H9 (cell line): Measurements from ENCODE around the gene TELO2. TPM values are rescaled to one million over a fixed set of nuclear protein-coding genes. Genes with fewer than 3 reads are reported as not detected.

Experiments
- DNase-seq: peaks from one replicate; pipeline ENCODE4 v3.0.0-alpha.2; 2017
- H2AFZ ChIP-seq: one replicate; pipeline ENCODE4 v1.6.1; 2013; ENCODE audit warnings: mild to moderate bottlenecking, low read length, control low read depth, moderate library complexity
- H2AK5ac ChIP-seq: 2 replicates; pipeline ENCODE4 v1.6.1; 2013; ENCODE audit warnings: low read length, control low read depth, mixed read lengths; ENCODE audit not compliant: insufficient read length
- H2BK120ac ChIP-seq: one replicate; pipeline ENCODE4 v1.6.1; 2013; ENCODE audit warnings: low read depth, mild to moderate bottlenecking, low read length, control low read depth, inconsistent platforms; ENCODE audit not compliant: poor library complexity, severe bottlenecking
- H2BK12ac ChIP-seq: 2 replicates; pipeline ENCODE4 v1.6.1; 2013; ENCODE audit warnings: low read length, control low read depth, mixed read lengths, low read depth; ENCODE audit not compliant: insufficient read length
- H2BK15ac ChIP-seq: 2 replicates; pipeline ENCODE4 v1.6.1; 2013; ENCODE audit warnings: low read depth, low read length, control low read depth
- H2BK20ac ChIP-seq: one replicate; pipeline ENCODE4 v1.6.1; 2013; ENCODE audit warnings: low read depth, mild to moderate bottlenecking, low read length, control low read depth, inconsistent platforms; ENCODE audit not compliant: poor library complexity, severe bottlenecking
- H2BK5ac ChIP-seq: 2 replicates; pipeline ENCODE4 v1.6.1; 2013; ENCODE audit warnings: low read length, control low read depth, mixed read lengths; ENCODE audit not compliant: insufficient read length
- H3K14ac ChIP-seq: 2 replicates; pipeline ENCODE4 v1.6.1; 2013; ENCODE audit warnings: low read length, control low read depth; ENCODE audit not compliant: insufficient read depth
- H3K18ac ChIP-seq: 2 replicates; pipeline ENCODE4 v1.6.1; 2013; ENCODE audit warnings: low read depth, mild to moderate bottlenecking, mixed read lengths, low read length, control low read depth; ENCODE audit not compliant: insufficient read length
- H3K23ac ChIP-seq: 2 replicates; pipeline ENCODE4 v1.6.1; 2013; ENCODE audit warnings: low read length, control low read depth, mixed read lengths, low read depth; ENCODE audit not compliant: insufficient read length
- H3K23me2 ChIP-seq: 2 replicates; pipeline ENCODE4 v1.6.1; 2013; ENCODE audit warnings: low read depth, mild to moderate bottlenecking, mixed read lengths, low read length, control low read depth; ENCODE audit not compliant: insufficient read length, poor library complexity, severe bottlenecking
- H3K27ac ChIP-seq: 2 replicates; pipeline ENCODE4 v1.5.1; 2013; ENCODE audit warnings: low read length, control low read depth, mixed read lengths, low read depth; ENCODE audit not compliant: insufficient read length
- H3K27me3 ChIP-seq: 2 replicates; pipeline ENCODE4 v1.6.1; 2013; ENCODE audit warnings: low read length, control low read depth, inconsistent platforms; ENCODE audit not compliant: insufficient read depth
- H3K4ac ChIP-seq: 2 replicates; pipeline ENCODE4 v1.6.1; 2013; ENCODE audit warnings: low read depth, mild to moderate bottlenecking, control low read depth, inconsistent platforms, low read length, moderate library complexity
- H3K4me1 ChIP-seq: 2 replicates; pipeline ENCODE4 v1.6.1; 2013; ENCODE audit warnings: low read length, control low read depth, inconsistent platforms; ENCODE audit not compliant: insufficient read depth
- H3K4me2 ChIP-seq: 2 replicates; pipeline ENCODE4 v1.6.1; 2013; ENCODE audit warnings: low read length, control low read depth, mixed read lengths; ENCODE audit not compliant: insufficient read length, insufficient read depth
- H3K56ac ChIP-seq: 2 replicates; pipeline ENCODE4 v1.6.1; 2013; ENCODE audit warnings: low read depth, mild to moderate bottlenecking, mixed read lengths, low read length, control low read depth; ENCODE audit not compliant: insufficient read length
- H3K79me1 ChIP-seq: 2 replicates; pipeline ENCODE4 v1.6.1; 2013; ENCODE audit warnings: low read depth, mild to moderate bottlenecking, moderate library complexity, low read length, control low read depth, inconsistent platforms; ENCODE audit not compliant: insufficient read depth, poor library complexity, severe bottlenecking
- H3K79me2 ChIP-seq: 2 replicates; pipeline ENCODE4 v1.6.1; 2013; ENCODE audit warnings: low read length, control low read depth, inconsistent platforms; ENCODE audit not compliant: insufficient read depth
- H3K9ac ChIP-seq: 2 replicates; pipeline ENCODE4 v1.6.1; 2013; ENCODE audit warnings: low read length, control low read depth, mixed read lengths; ENCODE audit not compliant: insufficient read length; ENCODE audit errors: extremely low read depth
- H3K9me3 ChIP-seq: one replicate; pipeline ENCODE4 v1.6.1; 2013; ENCODE audit warnings: low read depth, low read length, inconsistent platforms; ENCODE audit not compliant: control insufficient read depth
- H3T11ph ChIP-seq: one replicate; pipeline ENCODE4 v1.6.1; 2013; ENCODE audit warnings: mild to moderate bottlenecking, low read length, control low read depth, inconsistent platforms
- H4K20me1 ChIP-seq: one replicate; pipeline ENCODE4 v1.6.1; 2013; ENCODE audit not compliant: control insufficient read depth, insufficient read length, insufficient read depth
- H4K5ac ChIP-seq: 2 replicates; pipeline ENCODE4 v1.6.1; 2013; ENCODE audit warnings: low read depth, mild to moderate bottlenecking, mixed read lengths, low read length, control low read depth; ENCODE audit not compliant: insufficient read length
- H4K8ac ChIP-seq: replicated peaks from 2 replicates; pipeline ENCODE4 v1.6.1; 2013; ENCODE audit warnings: low read length, control low read depth, mixed read lengths, low read depth; ENCODE audit not compliant: insufficient read length
- H4K91ac ChIP-seq: 2 replicates; pipeline ENCODE4 v1.6.1; 2013; ENCODE audit warnings: low read depth, mild to moderate bottlenecking, moderate library complexity, mixed read lengths, low read length, control low read depth; ENCODE audit not compliant: insufficient read length
- H3K27ac Mint-ChIP-seq, 3 experiments: 2 replicates in 2 of 3; 3 replicates in 1 of 3; pipeline ENCODE4 v1.8.0; 2020 to 2021; ENCODE audit warnings: mixed read lengths in 3 of 3, mild to moderate bottlenecking in 1 of 3, moderate library complexity in 1 of 3
- H3K27me3 Mint-ChIP-seq: 2 replicates; pipeline ENCODE4 v1.8.0; 2021; ENCODE audit warnings: low read depth, mild to moderate bottlenecking, moderate library complexity, mixed read lengths
- H3K36me3 Mint-ChIP-seq, 3 experiments: 2 replicates in 2 of 3; 3 replicates in 1 of 3; pipeline ENCODE4 v1.8.0; 2020 to 2021; ENCODE audit warnings: low read depth in 3 of 3, mixed read lengths in 3 of 3; ENCODE audit not compliant: insufficient read depth in 1 of 3
- H3K4me1 Mint-ChIP-seq, 2 experiments: 2 replicates each; pipeline ENCODE4 v1.8.0; 2020; ENCODE audit warnings: mixed read lengths in 2 of 2
- H3K4me3 Mint-ChIP-seq, 2 experiments: 2 replicates in 1 of 2; 3 replicates in 1 of 2; pipeline ENCODE4 v1.8.0; 2020 to 2021; ENCODE audit warnings: mild to moderate bottlenecking in 2 of 2, mixed read lengths in 2 of 2, moderate library complexity in 1 of 2
- H3K9me3 Mint-ChIP-seq, 2 experiments: 2 replicates in 1 of 2; 3 replicates in 1 of 2; pipeline ENCODE4 v1.8.0; 2020; ENCODE audit warnings: mild to moderate bottlenecking in 2 of 2, mixed read lengths in 2 of 2, moderate library complexity in 1 of 2
- WGBS: extraction: QIAGEN DNeasy Blood & Tissue Kit; methylation state at CpG from one replicate; pipeline ENCODE4 v1.1.7; 2013; ENCODE audit warnings: missing lambda C conversion rate, low lambda C conversion rate, mixed read lengths; ENCODE audit not compliant: insufficient read length; ENCODE audit errors: extremely low coverage; 5-methylcytosine and 5-hydroxymethylcytosine counted together
- total RNA-seq: library from RNA; stranded (reverse); gene quantifications from 2 replicates; pipeline ENCODE4 v1.2.1, GENCODE V29; 2021
- TF ChIP-seq, protein P1 (sequence below): fragments of 200-600 bp; sonication (generic); conservative IDR thresholded peaks from 3 replicates; pipeline ENCODE4 v1.8.0; 2021; ENCODE audit warnings: antibody characterized with exemption, mild to moderate bottlenecking

Gene TELO2
- total RNA-seq, 1 experiment from 2014 or later, result 98.9 TPM

DNA sequence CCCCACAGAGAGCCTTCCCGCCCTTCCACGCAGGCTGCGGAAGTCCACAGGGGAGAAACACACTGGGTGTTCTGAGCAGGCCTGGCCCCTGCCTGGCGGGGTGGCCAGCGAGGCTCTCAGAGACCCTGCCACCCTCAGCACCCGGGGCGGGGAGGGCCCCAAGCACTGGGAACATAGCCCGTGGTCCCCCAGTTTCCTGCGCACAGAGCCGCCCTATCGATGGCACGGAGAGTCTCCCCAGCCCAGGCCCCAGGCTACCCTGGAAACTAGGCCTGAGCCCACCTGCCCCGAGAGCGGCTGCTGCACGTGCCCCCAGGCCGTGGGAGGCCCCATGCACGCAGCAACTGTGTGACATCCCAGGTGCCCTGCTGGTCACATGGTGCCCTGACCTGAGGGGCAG is 38.6 kb upstream of the TELO2 start:
- Histone ChIP-seq H3K27me3 (no peaks in the 10 kb centered on the region), H4K91ac (no peak overlapping the region), H3K14ac (no peak overlapping the region), H3K79me2 (no peaks in the 10 kb centered on the region), H2BK120ac (no peak overlapping the region), H3K27ac (no peak overlapping the region), H4K8ac (no peak overlapping the region), H3K18ac (no peak overlapping the region), H2BK20ac (no peak overlapping the region), H2AK5ac (no peak overlapping the region), H3K4me1 (no peaks in the 10 kb centered on the region), H2BK15ac (no peak overlapping the region), H3T11ph (no peak overlapping the region), H4K20me1 (no peaks in the 10 kb centered on the region), H2BK5ac (no peak overlapping the region), H3K23ac (no peak overlapping the region), H3K79me1 (no peaks in the 10 kb centered on the region), H2BK12ac (no peak overlapping the region), H3K9me3 (no peaks in the 10 kb centered on the region), H3K56ac (no peak overlapping the region), H3K4me2 (no peak overlapping the region), H4K5ac (no peak overlapping the region), H3K4ac (no peak overlapping the region), H2AFZ (no peak overlapping the region), H3K9ac (no peak overlapping the region), H3K23me2 (no peaks in the 10 kb centered on the region)
- no peaks in the 10 kb centered on the region for H3K4me1 Mint-ChIP-seq
- H3K4me3 Mint-ChIP-seq, result no peak overlapping the region
- TF ChIP-seq, protein P1, sequence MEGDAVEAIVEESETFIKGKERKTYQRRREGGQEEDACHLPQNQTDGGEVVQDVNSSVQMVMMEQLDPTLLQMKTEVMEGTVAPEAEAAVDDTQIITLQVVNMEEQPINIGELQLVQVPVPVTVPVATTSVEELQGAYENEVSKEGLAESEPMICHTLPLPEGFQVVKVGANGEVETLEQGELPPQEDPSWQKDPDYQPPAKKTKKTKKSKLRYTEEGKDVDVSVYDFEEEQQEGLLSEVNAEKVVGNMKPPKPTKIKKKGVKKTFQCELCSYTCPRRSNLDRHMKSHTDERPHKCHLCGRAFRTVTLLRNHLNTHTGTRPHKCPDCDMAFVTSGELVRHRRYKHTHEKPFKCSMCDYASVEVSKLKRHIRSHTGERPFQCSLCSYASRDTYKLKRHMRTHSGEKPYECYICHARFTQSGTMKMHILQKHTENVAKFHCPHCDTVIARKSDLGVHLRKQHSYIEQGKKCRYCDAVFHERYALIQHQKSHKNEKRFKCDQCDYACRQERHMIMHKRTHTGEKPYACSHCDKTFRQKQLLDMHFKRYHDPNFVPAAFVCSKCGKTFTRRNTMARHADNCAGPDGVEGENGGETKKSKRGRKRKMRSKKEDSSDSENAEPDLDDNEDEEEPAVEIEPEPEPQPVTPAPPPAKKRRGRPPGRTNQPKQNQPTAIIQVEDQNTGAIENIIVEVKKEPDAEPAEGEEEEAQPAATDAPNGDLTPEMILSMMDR, result no peak
- peaks cover 0 to 34% (median 33%) of the 10 kb centered on the region in 3 experiments; a peak in 6 of 7 replicates for H3K36me3 Mint-ChIP-seq
- H3K27ac Mint-ChIP-seq, result no peak overlapping the region
- no peaks in the 10 kb centered on the region for H3K9me3 Mint-ChIP-seq
- H3K27me3 Mint-ChIP-seq, result no peaks in the 10 kb centered on the region
- no peak for DNase-seq
- WGBS, result no CpG with 5 or more reads among the region's 17 CpGs
